MM.1S (cell line): Measurements from ENCODE around the gene FYN.

Experiments
- DNase-seq: peaks from one replicate; pipeline ENCODE4 v3.0.0-alpha.2; 2015
- H2AFZ ChIP-seq: fragments of 300-600 bp; sonication (generic); 2 replicates; pipeline ENCODE4 v1.6.0; 2016; ENCODE audit warnings: antibody characterized with exemption, low read length
- H3F3A ChIP-seq: fragments of 300-600 bp; sonication (generic); 2 replicates; pipeline ENCODE4 v1.6.1; 2016; ENCODE audit warnings: mild to moderate bottlenecking, antibody characterized with exemption, low read length, moderate library complexity, mixed read lengths; ENCODE audit not compliant: insufficient read depth
- H3K27ac ChIP-seq: fragments of 300-600 bp; sonication (generic); 2 replicates; pipeline ENCODE4 v1.5.1; 2016; ENCODE audit warnings: mild to moderate bottlenecking, low read length
- H3K27me3 ChIP-seq: fragments of 300-600 bp; sonication (generic); replicated peaks from 2 replicates; pipeline ENCODE4 v1.6.0; 2016; ENCODE audit warnings: low read length; ENCODE audit not compliant: insufficient read depth
- H3K36me3 ChIP-seq: fragments of 300-600 bp; sonication (generic); replicated peaks from 2 replicates; pipeline ENCODE4 v1.6.1; 2016; ENCODE audit warnings: mild to moderate bottlenecking, low read length, mixed read lengths; ENCODE audit not compliant: insufficient read depth
- H3K4me1 ChIP-seq: fragments of 300-600 bp; sonication (generic); 2 replicates; pipeline ENCODE4 v1.6.1; 2016; ENCODE audit warnings: low read length, mixed read lengths
- H3K4me2 ChIP-seq: fragments of 300-600 bp; sonication (generic); 2 replicates; pipeline ENCODE4 v1.6.0; 2016; ENCODE audit warnings: low read depth, low read length
- H3K4me3 ChIP-seq: fragments of 300-600 bp; sonication (generic); 2 replicates; pipeline ENCODE4 v1.5.1; 2016; ENCODE audit warnings: low read length, mixed read lengths
- H3K79me2 ChIP-seq: fragments of 300-600 bp; sonication (generic); 2 replicates; pipeline ENCODE4 v1.6.1; 2016; ENCODE audit warnings: mixed run types, low read length, mixed read lengths
- H3K9ac ChIP-seq: fragments of 300-600 bp; sonication (generic); 2 replicates; pipeline ENCODE4 v1.6.1; 2016; ENCODE audit warnings: low read length, mixed read lengths
- H3K9me2 ChIP-seq: fragments of 300-600 bp; sonication (generic); replicated peaks from 2 replicates; pipeline ENCODE4 v1.6.1; 2016; ENCODE audit warnings: mild to moderate bottlenecking, low read length, mixed read lengths; ENCODE audit not compliant: insufficient read depth
- H3K9me3 ChIP-seq: fragments of 300-600 bp; sonication (generic); replicated peaks from 2 replicates; pipeline ENCODE4 v1.6.1; 2016; ENCODE audit warnings: mild to moderate bottlenecking, low read length, mixed read lengths; ENCODE audit not compliant: insufficient read depth
- H4K20me1 ChIP-seq: fragments of 300-600 bp; sonication (generic); 2 replicates; pipeline ENCODE4 v1.6.1; 2016; ENCODE audit warnings: mild to moderate bottlenecking, low read length, moderate library complexity, mixed read lengths; ENCODE audit not compliant: insufficient read depth
- CTCF ChIP-seq: fragments of 300-600 bp; sonication (generic); IDR thresholded peaks from 2 replicates; pipeline ENCODE4 v1.5.1; 2016; ENCODE audit warnings: antibody characterized with exemption, low read length, mixed read lengths
- EZH2 ChIP-seq: fragments of 300-600 bp; sonication (generic); optimal IDR thresholded peaks from 2 replicates; pipeline ENCODE3; 2017; ENCODE audit warnings: low read depth, mild to moderate bottlenecking, antibody characterized with exemption, low read length, mixed read lengths
- EZH2phosphoT487 ChIP-seq: fragments of 300-600 bp; sonication (generic); IDR thresholded peaks from 2 replicates; pipeline ENCODE4 v1.6.1; 2018; ENCODE audit warnings: antibody characterized with exemption, low read length

Gene FYN

GRCh38 chr6:111752476-111752875 is 120.8 kb downstream of the FYN start:
- Histone ChIP-seq H3K4me1 (peaks cover 33% of the 10 kb centered on the region), H3K4me2 (no peak overlapping the region), H3K4me3 (no peak overlapping the region), H3K27me3 (no peaks in the 10 kb centered on the region), H3K36me3 (no peaks in the 10 kb centered on the region), H3K9ac (no peak overlapping the region), H4K20me1 (no peaks in the 10 kb centered on the region), H2AFZ (no peak overlapping the region), H3K9me2 (no peaks in the 10 kb centered on the region), H3K79me2 (no peaks in the 10 kb centered on the region), H3K27ac (no peak overlapping the region), H3F3A (peaks cover 3% of the 10 kb centered on the region; the same call in 1 of the 2 replicates), H3K9me3 (no peaks in the 10 kb centered on the region)
- DNase-seq = no peak
- TF ChIP-seq CTCF (no peak), EZH2phosphoT487 (no peak), EZH2 (no peak)

- 0 out of 2 replicates have a peak overlapping the region, but pooled peaks have one; percentile 20 for H2AFZ ChIP-seq
- no peaks in the 10 kb centered on the region for H3K9me2 ChIP-seq
- no peaks in the 10 kb centered on the region for H4K20me1 ChIP-seq
- H3K4me3 ChIP-seq = no peak overlapping the region
- H3K27ac ChIP-seq = peak overlapping the region; percentile 75; the same call in 1 of the 2 replicates
- H3K9ac ChIP-seq = peak overlapping the region; percentile 37; the same call in 1 of the 2 replicates
- no peaks in the 10 kb centered on the region for H3K36me3 ChIP-seq
- peak overlapping the region; percentile 38; the same call in 1 of the 2 replicates for H3K4me2 ChIP-seq
- H3K4me1 ChIP-seq = peaks cover 33% of the 10 kb centered on the region
- DNase-seq = peak; percentile 85
- H3K79me2 ChIP-seq = no peaks in the 10 kb centered on the region
- TF ChIP-seq CTCF (no peak), EZH2phosphoT487 (no peak), EZH2 (no peak)
- H3F3A ChIP-seq = peaks cover 3% of the 10 kb centered on the region; the same call in 1 of the 2 replicates
- no peaks in the 10 kb centered on the region for H3K27me3 ChIP-seq
- no peaks in the 10 kb centered on the region for H3K9me3 ChIP-seq
These were observed 122.2 kb downstream of the FYN start for GRCh38 chr6:111750753-111751673.

GRCh38 chr6:111750153-111750552 is 123.1 kb downstream of the FYN start:
- Histone ChIP-seq H4K20me1 (no peaks in the 10 kb centered on the region), H3K4me2 (no peak overlapping the region), H2AFZ (no peak overlapping the region), H3K9ac (no peak overlapping the region), H3K4me1 (peaks cover 33% of the 10 kb centered on the region), H3K79me2 (no peaks in the 10 kb centered on the region), H3K27ac (no peak overlapping the region), H3K27me3 (no peaks in the 10 kb centered on the region), H3K36me3 (no peaks in the 10 kb centered on the region), H3K4me3 (no peak overlapping the region), H3K9me3 (no peaks in the 10 kb centered on the region), H3F3A (peaks cover 3% of the 10 kb centered on the region; the same call in 1 of the 2 replicates), H3K9me2 (no peaks in the 10 kb centered on the region)
- DNase-seq = no peak
- TF ChIP-seq EZH2phosphoT487 (no peak), EZH2 (no peak), CTCF (no peak)
